OCI-M2 (cell line): ENCODE data around the gene PSPC1.

Source experiments
- DNase-seq: peaks from one replicate; lab custom pipeline; 2025; ENCODE audit not compliant: unreplicated experiment; lab: John Stamatoyannopoulos, UW

PSPC1 gene

DNA sequence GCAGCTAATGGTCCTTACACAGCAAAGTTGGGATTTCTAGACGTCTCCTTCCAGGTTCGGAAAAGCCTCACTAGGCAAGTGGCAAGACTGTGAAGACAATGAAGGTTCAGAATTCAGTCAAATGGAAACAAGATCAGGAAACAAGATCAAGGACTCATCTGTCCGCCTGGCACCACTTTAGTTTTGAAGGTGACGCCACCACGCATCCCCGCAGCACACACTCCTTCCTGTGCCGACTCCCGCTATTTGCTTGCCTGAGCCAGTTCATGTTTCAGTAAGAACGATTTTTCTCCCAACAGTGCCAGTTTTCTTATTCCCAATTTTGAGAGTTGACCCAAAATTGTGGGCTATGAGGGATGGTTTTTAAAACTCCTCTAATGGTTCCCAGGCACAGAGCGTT lies 107.8 kb downstream of the PSPC1 start:
- no peak for DNase-seq

- no peak for DNase-seq
Observed at GRCh38 chr13:19673473-19674430, 109.0 kb downstream of the PSPC1 start.

GRCh38 chr13:19672990-19673389 lies 109.8 kb downstream of the PSPC1 start:
- no peak for DNase-seq

- DNase-seq, result no peak
Observed at GRCh38 chr13:19670147-19670546, 112.6 kb downstream of the PSPC1 start.

- DNase-seq, result no peak
Observed at GRCh38 chr13:19668778-19669177, 114.0 kb downstream of the PSPC1 start.

DNA sequence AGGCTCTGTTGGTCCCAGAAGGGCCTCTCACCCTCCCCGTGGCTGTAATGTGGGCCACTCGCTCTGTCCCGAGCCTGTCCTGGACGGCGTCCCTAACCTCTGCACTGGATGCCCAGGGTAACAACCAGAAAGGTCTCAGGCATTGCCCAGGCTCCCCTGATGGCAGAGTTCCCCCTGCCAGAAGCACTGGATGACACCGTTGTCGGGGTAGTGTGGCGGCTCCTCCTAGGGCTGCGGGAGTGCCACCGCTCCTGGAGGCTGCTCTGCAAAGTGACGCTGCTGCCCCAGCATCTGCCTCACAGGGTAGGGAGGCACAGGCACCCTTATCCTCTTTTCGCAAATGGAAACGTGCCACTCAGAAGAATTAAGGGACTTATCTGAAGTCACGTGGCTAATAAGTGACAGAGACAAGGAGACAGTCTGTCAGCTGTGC lies 117.3 kb downstream of the PSPC1 start:
- DNase-seq, result no peak

- no peak for DNase-seq
Observed at GRCh38 chr13:19664481-19665230, 118.1 kb downstream of the PSPC1 start.

DNA sequence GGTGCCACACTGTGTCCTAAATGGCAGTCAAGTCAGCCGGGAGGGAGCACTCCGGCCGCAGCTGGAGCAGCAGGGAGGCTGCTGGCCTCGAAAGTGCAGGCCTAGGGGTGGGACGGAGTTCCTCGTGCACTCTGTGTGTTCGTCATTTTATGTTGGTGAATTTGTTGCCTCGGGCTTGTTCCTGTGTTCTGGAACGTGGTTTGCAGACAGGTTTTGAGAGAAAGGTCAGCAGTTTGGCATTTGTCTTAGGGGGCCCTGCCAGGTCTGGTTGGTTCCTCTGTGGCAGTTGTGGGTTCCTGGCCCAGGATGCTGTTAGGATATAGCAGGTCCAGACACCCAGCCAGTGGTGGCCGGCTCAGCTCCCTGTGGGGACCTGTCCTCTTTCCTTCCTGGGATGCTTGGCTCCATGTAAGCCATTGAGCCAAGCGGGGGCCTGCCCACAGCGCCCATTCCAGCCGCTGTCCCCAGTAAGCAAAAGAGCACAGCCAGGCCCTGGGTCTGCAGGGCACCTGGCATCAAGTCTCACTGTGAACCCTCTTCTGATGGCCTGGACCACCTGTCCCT lies 119.2 kb downstream of the PSPC1 start:
- DNase-seq, result no peak

GRCh38 chr13:19661561-19661960 lies 121.2 kb downstream of the PSPC1 start:
- no peak for DNase-seq

DNA sequence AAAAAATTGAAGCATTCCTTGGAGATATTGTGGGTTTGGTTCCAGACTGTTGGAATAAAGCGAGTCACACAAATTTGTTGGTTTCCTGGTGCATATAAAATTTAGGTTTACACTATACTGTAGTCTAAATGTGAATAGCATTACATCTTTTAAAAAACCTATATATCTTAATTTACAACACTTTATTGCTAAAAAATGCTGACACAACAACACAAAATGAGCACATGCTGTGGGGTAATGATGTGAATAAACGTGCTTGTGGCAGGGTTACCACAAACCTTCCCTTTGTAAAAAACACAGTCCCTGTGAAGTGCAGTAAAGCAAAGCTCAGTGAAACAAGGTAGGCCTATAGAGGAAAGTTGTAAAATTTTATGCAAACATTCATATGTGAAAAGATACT lies 121.6 kb downstream of the PSPC1 start:
- DNase-seq, result no peak

DNA sequence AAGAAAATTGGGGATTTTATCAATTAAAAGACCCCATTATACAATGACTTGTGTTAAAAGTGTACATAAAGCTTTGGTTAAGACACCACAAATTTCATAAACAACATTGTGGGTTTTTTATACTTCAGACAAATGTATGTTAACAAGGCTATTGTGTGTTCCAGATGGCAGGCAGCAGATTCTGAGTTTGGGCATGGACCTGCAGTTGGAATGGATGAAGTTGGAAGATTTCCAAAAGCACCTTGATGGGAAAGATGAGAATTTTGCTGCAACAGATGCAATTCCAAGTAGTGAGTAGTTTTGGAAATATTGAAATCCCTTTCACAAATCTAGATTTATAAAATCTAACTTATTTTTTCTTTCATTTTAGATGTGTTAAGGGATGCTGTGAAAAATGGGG lies 123.9 kb downstream of the PSPC1 start:
- DNase-seq, result no peak

DNA sequence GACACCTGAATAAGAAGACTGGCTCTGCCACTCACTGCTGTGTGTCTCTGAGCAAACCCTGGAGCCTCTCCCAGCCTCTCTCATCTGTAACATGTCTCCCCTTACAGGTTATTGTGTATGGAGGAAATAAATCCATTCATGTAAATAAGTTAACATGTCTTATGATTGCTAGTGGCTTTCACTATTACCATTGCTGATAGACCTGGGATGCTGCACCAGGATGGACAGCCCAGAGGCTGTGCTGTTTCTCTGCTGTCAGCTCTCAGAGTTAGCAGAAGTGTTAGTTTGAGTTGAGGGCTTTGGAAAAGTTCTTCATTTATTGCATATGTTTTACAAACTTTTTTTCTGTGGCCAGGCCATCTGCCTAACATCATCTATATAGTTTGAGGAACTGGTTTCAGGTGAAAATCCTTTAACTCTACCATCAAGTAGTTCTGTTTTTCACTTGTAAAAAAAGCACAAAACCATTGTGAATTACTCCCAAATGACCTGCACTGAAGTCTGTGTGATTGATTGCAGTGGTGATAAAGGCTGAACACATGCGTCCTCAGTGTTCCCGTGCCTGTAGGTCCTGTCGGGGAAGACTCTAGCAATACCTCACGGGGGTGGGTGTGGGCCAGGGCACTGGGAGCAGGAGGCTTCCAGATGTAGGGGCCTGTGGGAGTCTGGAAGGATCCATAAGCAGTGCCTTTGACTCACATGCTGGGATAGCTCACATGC lies 124.7 kb downstream of the PSPC1 start:
- no peak for DNase-seq
